G401 (cell line): Measurements from ENCODE around the gene GDPD5. TPM values are rescaled to one million over a fixed set of nuclear protein-coding genes. Genes with fewer than 3 reads are reported as not detected.
A peak's percentile ranks its signal among the peaks of the same experiment; 100 is the strongest.

Experiments
- DNase-seq: peaks from one replicate; pipeline ENCODE4 v3.0.0-alpha.2; 2015; ENCODE audit warnings: low spot score
- in situ Hi-C: cut with HindIII; loops from 2 replicates; pipeline ENCODE4 v1.10.0; 2016; ENCODE audit warnings: low sequenced_read_pairs, mixed read lengths
- total RNA-seq: library from RNA; depleted of rRNA; stranded (reverse); fragments of >200 nt; shearing (Covaris generic); gene quantifications from 2 replicates; pipeline ENCODE4 v1.2.3, GENCODE V29; 2014

GDPD5 gene
- total RNA-seq, 1 experiment from 2014 or later: 4.6 TPM

DNA sequence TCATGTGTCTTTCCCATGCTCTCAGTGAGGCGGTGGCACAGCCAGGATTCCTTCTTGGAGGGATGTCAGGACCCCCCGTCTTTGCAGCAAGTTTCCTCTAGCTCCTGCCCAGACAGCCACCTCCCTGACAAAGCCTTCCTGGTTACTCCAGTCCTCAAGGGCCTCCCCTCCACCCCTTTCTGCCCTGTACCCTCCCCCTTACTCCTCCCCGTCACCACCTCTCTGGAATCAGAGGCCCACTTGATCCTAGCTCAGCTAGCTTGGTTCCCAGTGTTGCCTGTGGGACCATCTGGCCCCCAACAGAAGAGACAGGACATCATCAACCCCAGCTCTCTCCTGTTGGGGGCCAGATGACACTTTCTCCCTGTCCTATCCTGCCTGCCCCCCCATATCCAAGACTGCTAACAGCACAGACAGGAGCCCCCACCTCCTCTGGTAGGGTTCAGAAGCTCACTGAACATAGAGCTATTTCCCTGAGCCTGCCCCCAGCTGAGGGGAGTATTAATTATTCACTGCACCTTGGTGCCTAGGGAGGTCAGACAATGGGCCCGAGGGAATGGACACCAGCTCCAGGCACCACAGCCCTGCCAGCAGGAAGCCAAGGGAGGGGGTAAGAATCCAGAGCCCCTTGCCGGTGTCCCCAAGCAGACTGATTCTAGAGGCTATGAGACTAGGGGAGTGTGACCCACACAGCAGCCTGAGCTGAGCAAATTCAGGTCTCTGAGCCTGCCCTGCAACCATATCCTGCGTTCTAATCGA, 3.3 kb downstream of the GDPD5 start:
- in situ Hi-C loops: loop anchor here (5.0 kb wide), 1 partner anchor 45 kb away; no protein-coding TSS in a partner anchor
- no peak for DNase-seq

DNA sequence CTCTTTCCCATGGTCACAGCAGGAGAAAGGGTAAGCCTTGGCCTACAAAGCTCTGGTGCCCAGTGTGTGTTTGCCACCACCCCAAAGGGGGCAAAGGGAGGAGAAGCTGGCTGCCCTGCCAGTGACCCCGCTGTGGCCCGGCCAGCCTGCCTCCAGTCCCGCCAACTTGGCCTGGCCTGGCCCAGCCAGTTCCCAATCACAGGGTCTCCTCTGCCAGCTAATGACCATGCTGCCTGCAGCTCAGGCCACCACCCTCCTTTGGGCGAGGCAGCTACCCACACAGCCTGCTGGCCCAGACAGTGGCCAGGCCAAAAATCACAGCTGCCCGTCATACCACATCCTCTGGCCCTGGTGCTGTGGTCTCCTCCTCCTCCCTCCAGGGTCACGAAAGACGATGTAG, 5.1 kb downstream of the GDPD5 start:
- in situ Hi-C loops: loop anchor here (5.0 kb wide), 1 partner anchor 43 kb away; no protein-coding TSS in a partner anchor
- DNase-seq: peak; percentile 36

GRCh38 chr11:75518771-75519653, 6.7 kb downstream of the GDPD5 start:
- DNase-seq: peak; percentile 96

GRCh38 chr11:75518204-75518549, 7.6 kb downstream of the GDPD5 start:
- in situ Hi-C loops: no loop called here

More at GRCh38 chr11:75518771-75519653, 6.7 kb downstream of the GDPD5 start:
- in situ Hi-C loops: no loop called here

DNA sequence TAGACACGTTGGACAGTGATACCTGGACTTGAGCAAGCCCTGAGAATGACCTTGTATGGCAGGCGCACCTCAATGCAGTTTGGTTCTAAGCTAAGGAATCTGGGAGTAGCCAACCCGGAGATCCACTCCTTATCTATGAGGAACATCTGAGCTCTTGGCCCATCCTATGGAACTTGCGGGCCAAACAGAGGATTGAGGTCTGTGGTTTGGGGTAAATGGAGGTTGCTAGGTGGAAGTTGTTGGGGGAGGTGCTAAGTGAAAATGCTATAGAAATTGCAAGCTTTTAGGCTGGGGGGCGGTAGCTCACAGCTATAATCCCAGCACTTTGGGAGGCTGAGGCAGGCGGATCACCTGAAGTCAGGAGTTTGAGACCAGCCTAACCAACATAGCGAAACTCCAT, 8.9 kb downstream of the GDPD5 start:
- in situ Hi-C loops: no loop called here
- DNase-seq: no peak

More at GRCh38 chr11:75518204-75518549, 7.6 kb downstream of the GDPD5 start:
- no peak for DNase-seq

DNA sequence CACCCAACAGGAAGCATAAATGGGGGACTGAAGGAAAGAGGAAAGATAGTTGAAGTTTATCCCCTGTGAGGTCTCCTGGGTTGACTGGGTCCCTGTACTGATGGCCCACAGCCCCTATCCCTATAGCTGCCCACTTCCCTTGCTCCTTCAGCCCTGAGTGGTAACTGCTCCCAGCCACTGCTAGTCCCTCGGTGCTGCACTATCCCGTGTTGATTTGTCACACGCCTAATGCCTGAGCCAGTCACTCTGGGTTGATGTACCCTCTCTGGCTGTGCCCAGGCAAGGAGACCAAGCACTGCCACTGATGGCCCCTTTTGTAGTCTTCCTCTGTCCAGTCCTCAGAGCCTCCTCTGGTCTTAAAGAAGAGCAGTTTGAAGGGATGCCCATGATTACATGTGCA, 9.6 kb downstream of the GDPD5 start:
- in situ Hi-C loops: no loop called here
- DNase-seq: no peak

DNA sequence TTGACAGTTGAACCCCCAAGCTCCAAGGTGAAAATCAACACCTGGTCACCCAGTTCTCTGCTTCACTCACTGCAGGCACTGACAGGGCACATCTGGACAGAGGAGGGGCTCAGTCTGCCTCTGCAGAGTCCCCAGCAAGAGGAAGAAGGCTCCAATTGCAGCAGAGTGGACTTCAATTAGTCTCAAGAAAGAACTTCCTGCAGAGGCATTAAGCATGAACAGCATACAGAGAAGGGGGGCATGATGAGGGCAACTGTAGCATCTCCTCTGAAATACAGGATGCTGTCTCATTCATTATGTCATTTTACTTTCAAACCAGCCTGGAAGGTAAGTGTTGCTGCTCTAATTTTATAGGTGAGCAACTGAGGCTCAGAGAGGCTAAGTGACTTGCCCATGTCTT, 11.1 kb downstream of the GDPD5 start:
- in situ Hi-C loops: no loop called here
- DNase-seq: no peak

GRCh38 chr11:75513250-75513649, 12.5 kb downstream of the GDPD5 start:
- in situ Hi-C loops: no loop called here
- DNase-seq: no peak

GRCh38 chr11:75510723-75511019, 15.1 kb downstream of the GDPD5 start:
- in situ Hi-C loops: no loop called here
- DNase-seq: no peak

DNA sequence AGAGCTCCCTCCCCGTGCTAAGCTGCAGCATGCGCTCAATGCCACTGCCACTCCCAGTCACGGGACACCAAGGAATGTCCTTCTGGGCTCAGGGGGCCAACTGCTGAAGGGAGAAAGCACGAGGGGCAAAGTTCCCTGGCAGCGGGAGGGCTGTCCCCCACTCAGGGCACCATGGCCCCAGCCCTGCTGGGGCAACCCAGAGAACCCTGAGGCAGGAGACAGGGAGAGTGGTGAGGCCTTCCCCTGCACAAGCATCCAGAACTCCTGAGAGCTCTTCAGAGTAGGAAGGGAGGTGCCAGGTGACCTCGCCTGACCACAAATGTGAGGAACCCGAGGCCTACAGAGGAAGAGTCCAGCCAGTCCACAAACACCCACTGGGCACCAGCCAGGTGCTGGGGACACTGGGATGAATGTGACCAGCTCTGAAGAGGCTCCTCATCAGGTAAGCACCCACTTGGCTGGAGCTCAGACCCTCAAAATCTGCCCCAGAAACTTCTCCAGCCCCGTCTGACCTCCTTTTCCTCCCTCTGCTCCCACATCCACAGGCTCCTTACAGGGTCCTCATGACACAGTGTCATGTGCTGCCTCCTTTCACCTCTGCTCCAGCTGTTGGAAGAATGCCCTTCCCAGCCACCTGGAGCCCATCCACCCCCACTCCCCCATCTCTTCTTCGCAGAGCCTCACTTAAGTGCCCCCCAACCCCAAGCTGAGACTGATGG, 15.6 kb downstream of the GDPD5 start:
- in situ Hi-C loops: no loop called here

GRCh38 chr11:75509020-75509720, 16.6 kb downstream of the GDPD5 start:
- in situ Hi-C loops: no loop called here
- peak; percentile 86 for DNase-seq

More for the DNA sequence above, 15.6 kb downstream of the GDPD5 start:
- DNase-seq: no peak

DNA sequence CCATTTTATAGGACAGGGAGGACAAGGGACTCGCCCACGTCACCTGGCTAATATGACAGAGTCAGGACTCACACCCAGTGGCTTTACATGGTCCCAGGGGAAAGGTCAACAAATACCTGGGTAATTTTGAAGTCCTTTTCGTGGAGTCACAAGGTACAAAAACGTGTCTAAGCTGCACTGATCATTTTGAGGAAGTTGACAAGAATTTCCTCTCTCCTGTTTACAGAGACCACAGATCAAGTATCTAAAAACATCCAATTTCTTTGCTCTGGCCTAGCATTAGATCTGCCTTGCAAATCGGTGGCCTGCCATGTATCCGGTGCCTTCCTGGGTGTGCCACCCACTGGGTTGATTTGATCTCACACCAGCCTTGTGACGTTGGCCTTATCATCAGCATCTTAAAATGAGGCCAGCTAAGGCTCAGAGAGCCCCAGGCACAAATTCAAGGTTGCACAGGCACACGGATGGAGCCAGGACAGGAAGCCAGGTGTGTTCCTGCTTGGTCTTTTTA, 17.6 kb downstream of the GDPD5 start:
- in situ Hi-C loops: no loop called here
- no peak for DNase-seq

DNA sequence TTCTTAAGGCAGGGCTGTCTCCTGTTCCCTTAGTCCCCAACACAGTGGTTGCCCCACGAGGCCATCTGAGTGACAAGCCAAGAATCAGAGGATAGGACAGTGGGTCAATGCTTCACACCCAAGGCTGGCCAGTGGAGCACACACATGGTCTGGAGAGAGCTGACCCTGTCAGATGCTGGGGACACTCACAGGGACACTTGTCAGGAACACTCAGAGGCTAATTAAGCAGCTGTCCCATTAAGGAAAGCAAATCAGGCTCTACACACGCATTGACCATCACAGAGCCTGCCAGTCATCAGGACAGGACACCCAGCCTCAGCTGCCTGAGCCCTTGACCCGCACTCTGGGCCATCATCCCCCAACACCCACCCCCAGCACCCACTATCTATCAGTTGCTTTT, 18.2 kb downstream of the GDPD5 start:
- no peak for DNase-seq
- in situ Hi-C loops: no loop called here

GRCh38 chr11:75506827-75507226, 18.9 kb downstream of the GDPD5 start:
- in situ Hi-C loops: no loop called here
- DNase-seq: no peak

- in situ Hi-C loops: no loop called here
- no peak for DNase-seq
Measured at GRCh38 chr11:75505916-75506692, 19.6 kb downstream of the GDPD5 start.

DNA sequence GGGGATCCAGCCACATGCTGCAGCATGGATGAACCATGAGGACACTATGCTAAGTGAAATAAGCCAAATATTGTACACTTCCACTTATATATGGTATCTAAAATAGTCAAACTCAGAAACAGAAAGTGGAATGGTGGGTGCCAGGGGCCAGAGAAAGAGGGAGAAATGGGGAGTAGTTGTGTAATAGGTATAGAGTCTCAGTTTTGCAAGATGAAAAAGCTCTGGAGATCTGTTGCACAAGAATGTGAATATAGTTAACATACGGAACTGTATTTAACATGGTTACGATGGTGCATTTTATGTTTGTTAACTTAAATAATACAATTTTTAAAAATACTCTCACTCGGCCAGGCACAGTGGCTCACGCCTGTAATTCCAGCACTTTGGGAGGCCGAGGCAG, 21.2 kb downstream of the GDPD5 start:
- in situ Hi-C loops: no loop called here
- no peak for DNase-seq

DNA sequence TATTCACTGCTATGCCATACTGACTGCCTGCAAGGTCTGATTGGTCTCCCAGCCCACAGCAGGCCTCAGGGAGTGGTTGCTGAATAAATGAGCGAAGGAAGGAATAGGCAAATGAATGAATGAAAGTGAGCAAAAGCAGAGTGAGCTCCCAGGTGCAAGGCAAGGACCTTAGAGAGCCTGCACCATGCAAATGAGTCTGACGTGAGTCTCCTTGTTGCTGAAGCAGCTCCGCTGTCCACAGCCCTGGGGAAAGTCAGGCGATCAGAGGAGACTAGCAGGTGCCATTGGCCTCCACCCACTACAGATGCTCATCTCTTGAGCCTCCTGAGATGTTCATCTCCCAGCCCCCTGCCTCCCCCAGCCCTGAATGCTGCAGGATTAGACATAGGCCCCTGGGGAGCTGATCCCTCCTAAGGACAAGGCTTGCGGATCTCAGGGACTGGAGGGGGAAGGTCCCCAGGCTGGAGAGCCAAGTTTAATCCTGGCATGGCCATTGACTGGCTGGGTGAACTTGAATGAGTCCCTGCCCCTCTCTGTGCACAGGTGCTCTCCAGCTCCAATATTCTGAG, 22.1 kb downstream of the GDPD5 start:
- no peak for DNase-seq
- in situ Hi-C loops: no loop called here

DNA sequence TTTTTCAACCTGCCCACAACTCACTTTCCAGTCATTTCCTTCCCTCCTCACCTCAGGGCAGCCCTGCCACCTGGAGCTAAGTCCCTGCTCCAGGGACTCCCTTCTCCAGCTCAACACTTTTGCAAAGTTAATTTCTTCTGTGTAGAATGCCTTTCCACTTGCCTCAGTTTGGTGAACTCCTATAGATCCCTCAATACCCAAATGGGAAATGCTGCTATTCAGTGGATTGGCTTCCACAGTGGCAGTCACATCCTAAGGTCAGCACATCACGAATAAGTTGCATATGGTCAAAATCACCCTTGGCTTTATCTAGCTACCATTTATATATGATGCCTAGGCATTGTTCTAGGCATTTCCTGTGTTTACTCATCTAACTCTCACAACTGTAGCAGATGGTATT, 23.6 kb downstream of the GDPD5 start:
- no peak for DNase-seq
- in situ Hi-C loops: no loop called here
